Endothelial cell of hepatic sinusoid (primary cell): ENCODE results near the gene PINLYP.
"Not testable (repeated sequence)": the region's sequence is repeated elsewhere in the genome, so short reads cannot be mapped to it uniquely, and the experiment has no call there.

Experiments
- in situ Hi-C: cut with HindIII; loops from 2 replicates; pipeline ENCODE4 v1.10.0; 2017; ENCODE audit warnings: low sequenced_read_pairs

Gene PINLYP

DNA sequence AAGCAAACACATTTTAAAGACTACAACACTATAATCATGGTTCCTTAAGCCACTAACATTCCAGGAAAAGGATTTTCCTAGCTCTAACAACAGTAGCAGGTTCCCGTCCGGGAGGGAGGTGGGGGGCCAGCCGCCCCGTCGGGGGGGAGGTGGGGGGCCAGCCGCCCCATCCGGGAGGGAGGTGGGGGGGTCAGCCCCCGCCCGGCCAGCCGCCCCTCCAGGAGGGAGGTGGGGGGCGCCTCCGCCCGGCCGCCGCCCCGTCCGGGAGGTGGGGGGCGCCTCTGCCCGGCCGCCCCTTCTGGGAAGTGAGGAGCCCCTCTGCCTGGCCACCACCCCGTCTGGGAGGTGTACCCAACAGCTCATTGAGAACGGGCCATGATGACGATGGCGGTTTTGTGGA lies 27.7 kb upstream of the PINLYP start:
- in situ Hi-C loops: not testable (repeated sequence)

DNA sequence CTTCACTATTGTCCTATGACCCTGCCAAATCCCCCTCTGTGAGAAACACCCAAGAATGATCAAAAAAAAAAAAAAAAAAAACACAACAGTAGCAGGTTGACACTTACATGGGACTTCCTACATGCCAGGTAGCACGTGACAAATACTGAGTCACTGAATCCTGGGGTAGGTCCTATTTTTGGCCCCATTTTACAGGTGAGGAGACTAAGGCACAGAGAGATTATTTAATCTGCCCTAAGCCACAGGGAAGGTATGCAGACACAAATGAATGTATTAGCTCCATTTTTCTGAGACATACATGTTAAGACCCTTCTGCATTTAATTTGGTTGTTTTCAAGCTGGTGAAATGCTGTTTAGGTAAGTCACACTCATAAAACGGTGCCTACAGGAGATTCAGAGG lies 26.9 kb upstream of the PINLYP start:
- in situ Hi-C loops: no loop called here

DNA sequence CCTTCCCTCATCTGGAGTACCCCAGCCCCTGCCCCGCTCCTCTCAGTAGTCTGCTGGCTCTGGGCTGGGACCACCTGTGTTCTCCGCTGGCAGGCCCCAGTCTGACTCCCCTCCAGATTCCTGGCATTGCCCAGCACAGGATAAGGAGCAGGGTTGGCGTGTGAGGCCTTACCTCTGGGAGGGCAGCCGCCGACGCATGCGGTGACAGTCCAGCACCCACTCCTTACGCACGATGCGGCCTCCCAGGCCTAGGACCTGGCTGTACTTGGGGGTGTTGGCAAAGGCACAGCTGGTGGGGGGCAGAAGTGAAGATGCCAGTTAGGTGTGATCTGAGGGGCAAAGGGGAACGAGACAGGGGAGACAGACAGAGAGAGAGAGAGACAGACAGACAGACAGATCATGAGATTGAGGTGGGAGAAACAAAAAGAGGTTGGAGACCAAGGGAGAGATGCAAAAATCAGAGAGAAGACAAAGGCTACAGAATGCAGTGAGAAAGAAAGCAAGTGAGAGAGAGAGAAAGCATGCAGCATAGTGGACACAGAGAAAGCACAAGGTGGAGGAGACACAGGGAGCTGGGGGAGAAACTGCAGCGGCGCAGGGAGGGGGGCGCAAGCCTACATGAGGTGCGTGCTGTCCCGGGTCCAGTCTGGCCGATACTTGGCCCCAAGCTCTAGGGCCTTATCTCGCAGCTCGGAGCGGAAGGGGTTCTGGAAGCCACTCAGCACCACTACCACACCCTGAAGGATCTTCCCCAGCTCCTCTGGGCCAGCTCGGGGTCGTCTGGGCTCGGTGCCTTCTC lies 24.0 kb upstream of the PINLYP start:
- in situ Hi-C loops: loop anchor here (10.0 kb wide), 1 partner anchor 173 kb away; no protein-coding TSS in a partner anchor

DNA sequence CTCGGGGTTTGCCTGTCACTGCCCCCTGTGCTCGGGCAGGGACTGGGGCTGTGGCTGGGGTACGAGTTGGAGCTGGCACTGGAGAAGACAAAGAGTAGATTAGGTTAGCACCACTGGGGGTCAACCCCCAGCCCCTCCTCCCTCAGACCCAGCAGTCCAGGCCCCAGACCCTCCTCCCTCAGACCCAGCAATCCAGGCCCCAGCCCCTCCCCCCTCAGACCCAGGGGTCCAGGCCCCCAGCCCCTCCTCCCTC lies 23.5 kb upstream of the PINLYP start:
- in situ Hi-C loops: loop anchor here (10.0 kb wide), 1 partner anchor 173 kb away; no protein-coding TSS in a partner anchor

DNA sequence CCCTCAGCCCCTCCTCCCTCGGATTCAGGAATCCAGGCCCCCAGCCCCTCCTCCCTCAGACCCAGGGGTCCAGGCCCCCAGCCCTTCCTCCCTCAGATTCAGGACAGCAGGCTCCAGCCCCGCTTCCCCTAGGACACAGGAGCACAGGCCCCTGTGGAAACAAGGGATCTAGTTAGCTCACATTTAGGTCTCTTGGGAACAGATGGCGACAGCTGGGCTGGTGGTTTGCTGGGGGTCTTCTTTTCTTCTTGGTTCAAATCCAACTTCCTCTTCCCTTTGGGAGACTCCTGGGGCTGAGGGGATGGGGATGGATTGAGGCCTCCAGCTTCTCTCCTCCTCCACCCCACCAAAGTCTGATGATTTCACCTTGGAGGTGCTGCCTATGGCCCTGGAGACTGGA lies 23.0 kb upstream of the PINLYP start:
- in situ Hi-C loops: loop anchor here (10.0 kb wide), 1 partner anchor 172 kb away; no protein-coding TSS in a partner anchor

DNA sequence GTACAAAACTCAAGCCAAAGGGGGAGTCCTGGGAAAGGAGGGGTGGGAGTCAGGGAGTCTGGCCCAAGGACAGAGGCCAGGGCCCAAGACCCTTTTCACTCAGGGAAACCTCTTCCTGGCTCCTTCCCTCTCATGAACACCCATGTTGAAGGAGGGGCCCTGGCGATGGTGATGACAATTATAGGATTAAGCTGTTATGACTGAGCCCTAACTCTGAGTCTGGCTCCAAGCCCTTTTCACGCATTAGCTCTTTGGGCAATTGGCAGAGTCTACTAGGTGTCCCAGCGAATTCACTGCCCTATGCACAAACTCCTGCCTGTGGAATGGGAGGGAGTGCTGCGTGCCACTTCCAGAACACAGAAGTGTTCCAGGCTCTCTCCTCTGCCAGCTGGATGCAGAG lies 21.9 kb upstream of the PINLYP start:
- in situ Hi-C loops: loop anchor here (10.0 kb wide), 1 partner anchor 171 kb away; no protein-coding TSS in a partner anchor

DNA sequence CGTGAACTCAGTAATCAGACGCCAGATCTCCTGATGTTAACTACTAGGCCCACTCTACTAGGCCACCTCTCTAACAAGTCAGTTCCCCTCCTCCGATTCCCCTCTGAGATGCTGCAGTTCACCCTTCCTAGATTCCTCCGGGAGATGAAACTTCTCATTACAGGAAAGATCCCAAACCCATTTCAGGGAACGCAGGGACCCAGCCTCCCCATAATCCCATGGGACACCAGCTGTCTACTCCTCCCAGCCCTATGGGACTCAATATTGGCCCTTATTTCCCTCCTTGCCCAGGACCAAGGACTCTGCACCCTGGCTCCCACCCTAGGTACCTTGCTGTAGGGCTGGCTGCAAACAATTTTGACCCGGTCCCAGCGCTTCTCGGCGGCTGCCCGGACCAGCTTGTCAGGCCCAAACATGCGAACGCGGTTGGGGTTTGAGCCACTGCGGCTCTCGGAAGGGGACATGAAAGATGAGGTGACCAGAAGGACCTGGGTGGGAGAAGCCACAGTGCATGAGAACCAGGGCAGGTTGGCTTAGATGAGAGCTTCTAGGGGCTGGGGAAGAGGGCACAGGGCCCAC lies 21.2 kb upstream of the PINLYP start:
- in situ Hi-C loops: loop anchor here (10.0 kb wide), 1 partner anchor 170 kb away; no protein-coding TSS in a partner anchor

DNA sequence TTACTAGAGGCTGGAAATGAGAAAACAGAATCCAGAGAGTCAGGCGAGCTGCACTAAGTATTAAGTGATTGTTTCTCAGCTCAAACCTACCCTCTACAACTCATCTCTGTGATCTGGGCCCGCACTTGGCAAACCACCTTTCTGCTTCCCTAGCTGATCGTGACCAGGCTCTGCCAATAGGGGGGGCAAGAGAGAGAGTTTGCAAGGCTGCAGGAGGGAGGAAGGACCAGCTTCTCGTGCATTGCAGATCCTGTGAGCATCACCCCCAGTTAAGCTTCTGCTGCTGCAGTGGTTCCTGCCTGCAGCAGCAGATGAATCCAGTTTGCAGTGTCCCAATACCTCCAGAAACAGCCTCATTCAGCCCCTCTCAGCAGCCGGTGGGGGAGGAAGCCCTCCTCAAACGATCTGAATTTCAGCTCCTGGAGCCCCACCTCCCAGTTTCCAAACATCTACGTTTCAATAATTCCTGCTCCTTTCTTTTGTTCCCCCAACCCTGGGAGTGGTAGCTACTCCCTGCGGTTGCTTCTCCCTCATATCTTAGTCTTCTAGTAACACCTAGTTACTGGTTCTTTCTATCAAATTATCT lies 20.3 kb upstream of the PINLYP start:
- in situ Hi-C loops: loop anchor here (10.0 kb wide), 1 partner anchor 170 kb away; no protein-coding TSS in a partner anchor

DNA sequence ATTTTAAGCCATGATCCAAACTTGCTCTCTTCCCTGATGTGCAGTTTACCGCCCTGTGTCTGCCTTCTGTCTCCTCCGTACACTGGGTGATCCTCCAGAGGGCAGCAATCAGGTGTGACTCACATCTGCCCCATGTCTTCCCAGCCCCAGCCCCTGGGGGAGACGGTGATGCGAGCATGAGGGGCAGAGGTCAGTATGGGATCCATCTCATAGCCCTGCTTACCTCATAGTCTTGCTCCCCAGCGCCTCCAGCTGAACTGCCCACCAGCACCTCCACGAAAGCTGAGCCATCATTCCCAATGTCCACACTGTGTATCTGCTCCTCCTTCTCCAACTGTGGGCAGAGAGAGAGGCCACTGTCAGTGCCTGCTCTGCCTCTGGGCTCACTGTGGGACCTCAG lies 14.9 kb upstream of the PINLYP start:
- in situ Hi-C loops: no loop called here

DNA sequence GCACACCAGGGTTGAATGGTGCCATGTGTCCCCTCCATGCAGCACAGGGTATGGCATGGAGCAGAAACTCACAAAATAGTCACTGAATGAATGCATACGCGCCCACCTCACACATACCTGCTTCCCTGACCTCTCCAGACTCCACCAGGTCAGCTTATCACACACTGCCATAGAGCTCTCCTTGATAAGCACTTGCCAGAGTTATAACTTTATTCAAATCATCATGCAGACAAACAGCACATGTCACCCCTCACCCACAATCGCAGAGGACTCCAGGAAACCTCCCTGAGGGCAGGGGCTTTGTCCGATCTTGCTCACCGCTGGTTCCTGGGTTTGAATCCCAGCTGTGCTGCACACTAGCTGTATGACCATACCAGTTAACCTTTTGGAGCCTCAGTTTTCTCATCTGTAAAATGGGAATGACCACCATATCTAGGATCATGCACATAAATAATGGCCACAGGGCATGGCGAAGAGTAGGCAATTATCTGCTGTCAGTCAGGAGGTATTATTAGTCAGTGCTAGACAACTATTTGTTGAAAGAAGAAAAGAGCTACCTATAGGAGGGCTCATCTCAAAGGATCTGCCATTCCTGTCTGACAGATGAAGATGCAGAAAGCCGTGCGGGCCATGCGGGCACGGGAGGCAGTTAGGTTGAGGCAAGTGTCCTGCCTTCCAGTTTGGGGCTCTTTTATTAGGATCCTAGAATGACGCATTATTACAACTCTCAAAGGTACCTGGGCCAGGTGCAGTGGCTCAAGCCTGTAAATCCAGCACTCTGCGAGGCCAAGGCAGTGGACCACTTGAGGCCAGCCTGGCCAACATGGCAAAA lies 14.2 kb upstream of the PINLYP start:
- in situ Hi-C loops: no loop called here

DNA sequence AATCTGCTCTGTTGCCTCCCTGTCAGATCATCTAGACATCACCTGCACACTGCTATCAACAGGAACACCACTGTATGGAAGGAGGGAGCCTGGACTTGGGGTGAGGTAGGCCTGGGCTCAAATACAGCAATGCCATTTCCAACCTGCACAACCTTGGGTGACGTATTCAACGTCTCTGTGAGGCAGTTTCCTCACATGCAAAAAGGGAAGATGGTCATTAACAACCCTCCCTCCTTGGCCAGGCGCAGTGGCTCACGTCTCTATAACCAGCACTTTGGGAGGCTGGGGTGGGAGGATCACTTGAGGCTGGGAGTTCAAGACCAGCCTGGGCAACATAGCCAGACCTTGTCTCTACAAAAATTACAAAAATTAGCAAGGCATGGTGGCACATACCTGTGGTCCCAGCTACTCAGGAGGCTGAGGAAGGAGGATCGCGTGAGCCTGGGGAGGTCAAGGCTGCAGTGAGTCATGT lies 13.3 kb upstream of the PINLYP start:
- in situ Hi-C loops: no loop called here

DNA sequence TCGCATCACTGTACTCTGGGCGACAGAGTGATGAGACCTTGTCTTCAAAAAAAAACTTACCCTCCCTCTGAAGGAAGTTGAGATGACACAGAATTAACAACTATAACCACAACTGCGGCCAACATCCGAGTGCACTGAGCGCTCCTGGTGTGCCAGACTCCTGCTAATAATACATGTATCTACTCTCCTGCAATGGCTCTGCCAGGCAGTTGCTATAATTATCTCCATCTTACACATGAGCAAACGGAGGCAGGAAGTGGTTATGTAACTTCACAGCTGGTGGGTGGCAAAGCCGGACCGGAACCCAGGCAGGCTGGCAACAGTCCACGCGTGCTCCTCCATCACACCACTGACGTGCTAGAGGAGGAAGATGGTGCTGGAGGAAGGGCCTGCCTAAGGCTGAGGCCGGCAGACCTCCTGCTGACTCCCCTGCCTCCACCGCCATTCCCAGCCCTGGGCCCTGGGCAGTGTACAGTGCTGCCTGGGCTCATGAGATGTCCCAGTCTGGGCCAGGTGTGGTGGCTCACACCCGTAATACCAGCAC lies 12.8 kb upstream of the PINLYP start:
- in situ Hi-C loops: no loop called here

DNA sequence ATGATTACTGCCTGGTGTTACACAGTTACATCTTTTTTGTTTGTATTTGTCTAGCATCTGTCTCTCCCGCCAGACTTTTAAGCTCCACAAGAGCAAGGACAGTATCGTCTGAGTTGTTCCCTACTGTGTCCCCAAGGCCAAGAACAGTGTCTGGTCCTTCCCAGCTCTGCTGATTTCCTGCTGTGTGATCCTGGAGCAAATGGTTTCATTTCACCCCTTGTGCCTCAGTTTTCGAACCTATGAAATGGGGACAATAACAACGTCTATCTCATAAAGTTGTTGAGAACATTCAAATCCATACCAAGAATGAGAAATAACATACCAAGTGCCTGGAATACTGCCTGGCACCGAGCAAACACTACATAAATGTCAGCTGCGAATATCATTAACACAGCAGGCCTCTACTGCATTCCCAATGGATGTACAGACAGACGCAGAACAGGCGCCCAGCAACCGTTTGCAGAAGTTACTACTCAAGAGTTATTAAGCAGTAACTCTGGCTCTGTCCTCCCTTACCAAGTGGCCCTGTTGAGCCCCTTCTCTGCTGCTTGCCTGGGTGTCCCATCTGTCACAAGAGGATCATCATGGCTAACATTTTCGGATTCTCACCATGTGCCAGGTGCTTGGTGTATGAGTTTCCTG lies 11.7 kb upstream of the PINLYP start:
- in situ Hi-C loops: no loop called here

DNA sequence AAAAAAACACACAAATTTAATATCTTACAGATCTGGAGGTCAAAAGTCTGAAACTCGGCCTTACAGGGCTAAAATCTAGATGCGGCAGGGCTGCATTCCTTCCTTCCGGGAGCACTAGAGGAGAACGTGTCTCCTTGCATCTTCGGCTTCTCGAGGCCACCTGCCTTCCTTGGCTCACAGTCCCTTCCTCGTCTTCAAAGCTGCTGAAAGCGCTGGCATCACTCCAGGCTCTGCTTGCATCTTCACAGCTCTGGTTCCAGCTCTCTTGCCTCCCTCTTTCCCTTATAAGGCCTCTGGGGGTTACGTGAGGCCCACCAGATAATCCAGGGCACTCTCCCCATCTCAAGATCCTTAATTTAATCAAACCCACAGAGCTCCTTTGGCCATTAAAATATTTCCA lies 10.8 kb upstream of the PINLYP start:
- in situ Hi-C loops: no loop called here

DNA sequence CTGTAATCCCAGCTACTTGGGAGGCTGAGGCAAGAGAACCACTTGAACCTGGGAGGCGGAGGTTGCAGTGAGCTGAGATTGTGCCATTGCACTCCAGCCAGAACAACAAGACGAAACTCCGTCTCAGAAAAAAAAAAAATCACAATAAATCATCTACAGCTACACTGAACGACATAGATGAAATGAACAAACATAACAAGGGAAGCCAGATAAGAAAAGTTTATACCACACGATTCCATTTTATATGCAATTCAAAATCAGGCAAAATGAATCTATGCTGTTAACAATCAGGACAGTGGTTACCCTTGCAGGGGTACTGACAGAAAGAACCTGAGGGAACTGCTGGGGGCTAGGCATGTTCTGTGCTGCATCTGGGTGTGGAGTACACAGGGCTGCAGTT lies 5.9 kb upstream of the PINLYP start:
- in situ Hi-C loops: no loop called here

DNA sequence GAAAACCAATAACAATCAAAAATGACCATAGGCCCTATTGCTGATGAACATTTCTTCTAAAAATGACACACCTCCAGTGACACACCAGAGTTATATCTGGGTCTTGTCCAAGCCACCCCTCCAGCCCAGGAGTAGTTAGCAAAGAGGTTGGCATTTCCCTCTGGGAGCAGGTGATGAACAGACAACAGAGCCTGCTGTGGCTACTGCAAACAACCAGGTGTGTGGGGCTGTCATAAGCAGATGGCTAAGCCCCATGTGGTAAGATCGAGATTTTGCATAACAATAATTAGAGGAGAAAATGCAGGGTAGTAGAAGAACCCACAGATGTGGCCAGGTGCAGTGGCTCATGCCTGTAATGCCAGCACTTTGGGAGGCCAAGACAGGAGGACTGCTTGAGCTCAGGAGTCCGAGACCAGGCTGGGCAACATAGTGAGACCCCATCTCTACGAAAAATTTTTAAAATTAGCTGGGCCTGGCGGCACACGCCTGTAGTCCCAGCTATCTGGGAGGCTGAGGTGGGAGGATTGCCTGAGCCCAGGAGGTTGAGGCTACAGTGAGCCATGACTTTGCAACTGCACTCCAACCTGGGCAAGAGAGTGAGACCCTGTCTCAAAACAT lies 5.3 kb upstream of the PINLYP start:
- in situ Hi-C loops: no loop called here

DNA sequence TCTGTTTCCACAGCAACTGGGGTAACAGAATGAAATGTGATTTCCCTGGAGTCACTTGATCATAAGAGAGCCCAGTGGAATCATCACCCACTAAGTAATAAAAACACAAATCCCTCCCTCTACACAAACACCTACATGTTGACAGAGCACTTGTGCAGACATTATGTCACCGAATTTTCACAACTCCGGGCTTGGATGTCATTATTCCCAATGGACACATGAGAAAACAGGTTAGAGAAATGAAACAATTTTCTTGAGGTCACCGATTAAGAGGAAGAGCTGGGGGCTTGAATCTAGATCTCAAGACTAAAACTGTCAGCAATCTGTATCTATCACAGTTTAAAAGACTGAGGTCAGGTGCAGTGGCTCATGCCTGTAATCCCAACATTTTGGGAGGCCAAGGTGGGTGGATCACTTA lies 3.4 kb upstream of the PINLYP start:
- in situ Hi-C loops: no loop called here

DNA sequence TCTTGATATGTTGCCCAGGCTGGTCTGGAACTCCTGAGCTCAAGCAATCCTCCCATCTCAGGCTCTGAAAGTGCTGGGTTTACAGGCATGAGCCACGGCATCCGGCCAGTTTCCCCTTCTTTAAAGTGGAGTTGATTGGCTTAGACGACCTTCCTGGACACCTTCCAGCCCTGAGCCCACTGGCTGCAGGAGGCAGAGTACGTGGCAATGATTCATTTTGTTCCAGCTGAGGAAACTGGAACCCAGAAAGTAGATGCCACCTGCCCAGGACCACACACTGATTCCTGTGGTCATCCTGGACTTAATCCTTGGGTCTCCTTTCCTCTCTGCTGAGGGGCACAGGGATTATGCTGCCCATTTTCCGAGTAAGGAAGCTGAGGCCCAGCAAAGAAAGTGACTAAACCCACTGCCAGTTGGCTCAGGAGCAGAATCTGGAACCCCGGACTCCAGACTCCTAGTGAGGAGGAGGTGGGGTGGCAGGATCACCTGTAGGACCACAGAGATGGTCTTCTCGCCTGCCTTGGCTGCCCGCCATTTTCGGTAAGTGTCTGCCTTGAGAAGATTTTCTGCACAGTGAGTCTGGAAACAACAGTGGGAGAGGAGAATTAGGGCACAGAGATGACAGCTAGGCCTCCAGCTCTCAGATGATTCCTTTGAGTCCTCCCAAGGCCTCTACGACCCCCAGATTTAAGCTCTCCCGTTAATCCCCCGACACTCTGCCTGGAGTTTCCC lies 1.0 kb upstream of the PINLYP start:
- in situ Hi-C loops: loop anchor here (5.0 kb wide), 1 partner anchor 37 kb away; no protein-coding TSS in a partner anchor
